Measurements from ENCODE around the gene PAPSS2.

PAPSS2 gene

DNA sequence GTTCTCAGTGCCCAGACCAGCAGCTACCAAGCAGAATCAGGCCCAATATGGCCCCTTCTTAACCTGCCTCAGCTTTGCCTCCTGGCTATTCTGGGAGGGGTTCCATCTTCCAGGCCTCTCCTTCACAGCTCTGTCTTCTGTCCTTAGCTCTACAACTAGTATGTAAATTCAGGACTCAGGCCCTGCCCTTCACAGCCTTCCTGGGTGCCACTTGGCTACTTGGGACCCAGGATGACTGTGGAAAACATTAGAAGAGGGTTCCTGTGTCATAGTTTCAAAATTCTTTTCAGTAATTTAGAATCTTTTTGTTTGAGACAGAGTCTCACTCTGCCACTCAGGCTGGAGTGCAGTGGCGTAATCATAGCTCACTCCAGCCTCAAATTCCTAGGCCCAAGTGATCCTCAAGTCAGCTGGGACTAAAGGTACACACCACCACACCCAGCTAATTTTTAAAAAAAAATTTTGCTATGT is 33.2 kb upstream of the PAPSS2 start:
- Histone ChIP-seq H2AFZ (ENCODE audit: low read depth, low read length, severe bottlenecking) (no peak overlapping the region), H4K20me1 (ENCODE audit: low read depth, low read length) (no peaks in the 10 kb centered on the region), H3K36me3 (ENCODE audit: low read length) (no peaks in the 10 kb centered on the region), H3K27ac (ENCODE audit: low read depth, low read length) (no peak overlapping the region), H3K4me3 (ENCODE audit: insufficient read depth, low read length, poor library complexity, severe bottlenecking) (no peak overlapping the region), H3K9me2 (replicated peaks; ENCODE audit: insufficient read depth, low read length) (no peaks in the 10 kb centered on the region), H3F3A (ENCODE audit: insufficient read depth) (no peaks in the 10 kb centered on the region), H3K79me2 (ENCODE audit: insufficient read depth, low read length) (no peaks in the 10 kb centered on the region), H3K27me3 (ENCODE audit: low read length) (no peaks in the 10 kb centered on the region), H3K4me2 (ENCODE audit: low read depth, low read length, poor library complexity, severe bottlenecking) (no peak overlapping the region), H3K9ac (ENCODE audit: low read length) (no peak overlapping the region), H3K9me3 (ENCODE audit: insufficient read depth, low read length) (no peaks in the 10 kb centered on the region)
- TF ChIP-seq EZH2phosphoT487 (conservative IDR thresholded peaks at IDR 0.05; ENCODE audit: low read length) = no peak
- TF ChIP-seq, protein P1, sequence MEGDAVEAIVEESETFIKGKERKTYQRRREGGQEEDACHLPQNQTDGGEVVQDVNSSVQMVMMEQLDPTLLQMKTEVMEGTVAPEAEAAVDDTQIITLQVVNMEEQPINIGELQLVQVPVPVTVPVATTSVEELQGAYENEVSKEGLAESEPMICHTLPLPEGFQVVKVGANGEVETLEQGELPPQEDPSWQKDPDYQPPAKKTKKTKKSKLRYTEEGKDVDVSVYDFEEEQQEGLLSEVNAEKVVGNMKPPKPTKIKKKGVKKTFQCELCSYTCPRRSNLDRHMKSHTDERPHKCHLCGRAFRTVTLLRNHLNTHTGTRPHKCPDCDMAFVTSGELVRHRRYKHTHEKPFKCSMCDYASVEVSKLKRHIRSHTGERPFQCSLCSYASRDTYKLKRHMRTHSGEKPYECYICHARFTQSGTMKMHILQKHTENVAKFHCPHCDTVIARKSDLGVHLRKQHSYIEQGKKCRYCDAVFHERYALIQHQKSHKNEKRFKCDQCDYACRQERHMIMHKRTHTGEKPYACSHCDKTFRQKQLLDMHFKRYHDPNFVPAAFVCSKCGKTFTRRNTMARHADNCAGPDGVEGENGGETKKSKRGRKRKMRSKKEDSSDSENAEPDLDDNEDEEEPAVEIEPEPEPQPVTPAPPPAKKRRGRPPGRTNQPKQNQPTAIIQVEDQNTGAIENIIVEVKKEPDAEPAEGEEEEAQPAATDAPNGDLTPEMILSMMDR (IDR thresholded peaks at IDR 0.05; ENCODE audit: insufficient read depth, low read length, poor library complexity, severe bottlenecking) = no peak

DNA sequence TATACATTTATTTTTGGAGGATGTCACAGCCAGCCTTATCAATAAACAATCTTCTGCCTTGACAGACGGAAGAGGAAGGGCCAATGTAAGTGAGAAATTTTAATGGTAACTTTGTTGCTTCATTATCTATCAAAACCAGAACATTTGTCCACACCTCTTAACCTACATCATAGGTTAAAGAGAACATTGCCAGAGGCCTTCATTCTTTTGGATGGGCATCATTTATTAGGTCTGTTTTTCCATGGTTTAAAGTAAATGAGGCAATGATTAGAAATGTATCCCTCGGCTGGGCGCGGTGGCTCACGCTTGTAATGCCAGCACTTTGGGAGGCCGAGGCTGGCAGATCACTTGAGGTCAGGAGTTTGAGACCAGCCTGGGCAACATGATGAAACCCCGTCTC is 29.5 kb upstream of the PAPSS2 start:
- TF ChIP-seq, protein P1 (IDR thresholded peaks at IDR 0.05; ENCODE audit: insufficient read depth, low read length, poor library complexity, severe bottlenecking) = no peak
- TF ChIP-seq EZH2phosphoT487 (conservative IDR thresholded peaks at IDR 0.05; ENCODE audit: low read length) = no peak
- H3K4me3 ChIP-seq (ENCODE audit: insufficient read depth, low read length, poor library complexity, severe bottlenecking) = no peak overlapping the region
- H3K27ac ChIP-seq (ENCODE audit: low read depth, low read length) = no peak overlapping the region
- H3F3A ChIP-seq (ENCODE audit: insufficient read depth) = no peaks in the 10 kb centered on the region
- H3K4me2 ChIP-seq (ENCODE audit: low read depth, low read length, poor library complexity, severe bottlenecking) = no peak overlapping the region
- H3K36me3 ChIP-seq (ENCODE audit: low read length) = no peaks in the 10 kb centered on the region
- no peaks in the 10 kb centered on the region for H3K9me2 ChIP-seq (replicated peaks; ENCODE audit: insufficient read depth, low read length)
- no peaks in the 10 kb centered on the region for H3K27me3 ChIP-seq (ENCODE audit: low read length)
- no peak overlapping the region for H2AFZ ChIP-seq (ENCODE audit: low read depth, low read length, severe bottlenecking)
- no peaks in the 10 kb centered on the region for H4K20me1 ChIP-seq (ENCODE audit: low read depth, low read length)
- no peaks in the 10 kb centered on the region for H3K79me2 ChIP-seq (ENCODE audit: insufficient read depth, low read length)
- no peak overlapping the region for H3K9ac ChIP-seq (ENCODE audit: low read length)
- no peaks in the 10 kb centered on the region for H3K9me3 ChIP-seq (ENCODE audit: insufficient read depth, low read length)

DNA sequence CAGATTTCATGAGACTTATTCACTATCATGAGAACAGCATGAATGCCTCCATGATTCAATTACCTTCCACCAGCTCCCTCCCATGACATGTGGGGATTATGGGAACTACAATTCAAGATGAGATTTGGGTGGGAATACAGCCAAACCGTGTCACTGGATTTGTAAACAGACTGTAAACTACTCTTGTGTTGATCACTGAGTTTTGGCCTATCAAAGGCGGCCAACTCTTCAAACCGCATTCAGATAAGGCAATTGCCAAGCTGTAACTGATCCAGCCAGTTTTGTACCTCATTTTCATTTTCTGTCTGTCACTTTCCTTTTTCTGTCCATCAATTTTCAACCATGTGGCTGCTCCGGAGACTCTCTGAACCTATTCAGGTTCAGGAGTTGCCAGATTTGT is 27.2 kb upstream of the PAPSS2 start:
- Histone ChIP-seq H4K20me1 (ENCODE audit: low read depth, low read length) (no peaks in the 10 kb centered on the region), H3K4me3 (ENCODE audit: insufficient read depth, low read length, poor library complexity, severe bottlenecking) (no peak overlapping the region), H3K27ac (ENCODE audit: low read depth, low read length) (no peak overlapping the region), H3K27me3 (ENCODE audit: low read length) (no peaks in the 10 kb centered on the region), H3K79me2 (ENCODE audit: insufficient read depth, low read length) (no peaks in the 10 kb centered on the region), H3K9me3 (ENCODE audit: insufficient read depth, low read length) (no peaks in the 10 kb centered on the region), H3K9me2 (replicated peaks; ENCODE audit: insufficient read depth, low read length) (no peaks in the 10 kb centered on the region), H3K9ac (ENCODE audit: low read length) (no peak overlapping the region), H2AFZ (ENCODE audit: low read depth, low read length, severe bottlenecking) (no peak overlapping the region), H3F3A (ENCODE audit: insufficient read depth) (no peaks in the 10 kb centered on the region), H3K36me3 (ENCODE audit: low read length) (no peaks in the 10 kb centered on the region), H3K4me2 (ENCODE audit: low read depth, low read length, poor library complexity, severe bottlenecking) (no peak overlapping the region)
- TF ChIP-seq, protein P1 (IDR thresholded peaks at IDR 0.05; ENCODE audit: insufficient read depth, low read length, poor library complexity, severe bottlenecking) = no peak
- no peak for TF ChIP-seq EZH2phosphoT487 (conservative IDR thresholded peaks at IDR 0.05; ENCODE audit: low read length)

All from SU-DHL-6 (cell line).